DND-41 (cell line): ENCODE results near the gene CRYBG1.

Experiments used
- CTCF ChIP-seq: IDR thresholded peaks from 2 replicates; pipeline ENCODE4 v1.5.1; 2012; ENCODE audit warnings: borderline replicate concordance, low read length, moderate library complexity, mild to moderate bottlenecking; ENCODE audit not compliant: poor library complexity, severe bottlenecking; ENCODE audit errors: extremely low read depth
- EZH2 ChIP-seq: IDR thresholded peaks from 3 replicates; pipeline ENCODE4 v1.6.1; 2012; ENCODE audit warnings: borderline replicate concordance, low read depth, mild to moderate bottlenecking, moderate library complexity, low read length, inconsistent platforms; ENCODE audit not compliant: severe bottlenecking

- TF ChIP-seq CTCF = no peak
- no peak for TF ChIP-seq EZH2
Measured at GRCh38 chr6:106411056-106411455, 50.5 kb downstream of the CRYBG1 start.
